CD4-positive, alpha-beta T cell (primary cell): ENCODE measurements around the gene MPDU1. TPM values are rescaled to one million over a fixed set of nuclear protein-coding genes. Genes with fewer than 3 reads are reported as not detected.

Source experiments
- ATAC-seq: fragments of 200-7000 bp; cut with Tn5 transposase; one replicate; pipeline ENCODE4 v1.10.0; 2022; ENCODE audit warnings: mild to moderate bottlenecking; ENCODE audit not compliant: poor library complexity
- CTCF ChIA-PET: fragments of 350-600 bp; sonication (Branson Sonifier 250); formaldehyde crosslinking; loops from one replicate; lab custom pipeline; 2021; ENCODE audit warnings: antibody characterized with exemption, inconsistent platforms; lab: Charles Lee
- POLR2A ChIA-PET: fragments of 350-600 bp; sonication (Branson Sonifier 250); formaldehyde crosslinking; loops from one replicate; lab custom pipeline; 2021; ENCODE audit warnings: antibody characterized with exemption, inconsistent platforms; lab: Charles Lee
- DNase-seq, 14 experiments: peaks; one replicate each; pipeline ENCODE4 v3.0.0-alpha.2; 2013 to 2020; ENCODE audit warnings: mixed read lengths in 2 of 14
- H3K27ac ChIP-seq, 2 donors: one replicate each; pipeline versions ENCODE4 v1.5.1 to v1.7.0; 2013; ENCODE audit warnings: low read length in 2 of 2, low read depth in 1 of 2, mild to moderate bottlenecking in 1 of 2
- H3K27me3 ChIP-seq, 2 experiments: 1 replicate in 1 of 2; 2 replicates in 1 of 2; pipeline versions ENCODE4 v1.6.1 to v1.7.0; 2013; ENCODE audit warnings: low read length in 2 of 2, control low read depth in 1 of 2, mild to moderate bottlenecking in 1 of 2, moderate library complexity in 1 of 2; ENCODE audit not compliant: insufficient read depth in 2 of 2, control insufficient read depth in 1 of 2
- H3K36me3 ChIP-seq: one replicate; pipeline ENCODE4 v1.6.1; 2013; ENCODE audit warnings: low read length, control low read depth; ENCODE audit not compliant: insufficient read depth
- H3K4me1 ChIP-seq: one replicate; pipeline ENCODE4 v1.6.1; 2013; ENCODE audit warnings: low read length, control low read depth; ENCODE audit not compliant: insufficient read depth
- H3K4me3 ChIP-seq: one replicate; pipeline ENCODE4 v1.5.1; 2013; ENCODE audit warnings: mild to moderate bottlenecking, low read length, moderate library complexity
- H3K9me3 ChIP-seq, 2 experiments: 1 replicate in 1 of 2; 2 replicates in 1 of 2; pipeline versions ENCODE4 v1.6.1 to v1.7.0; 2013; ENCODE audit warnings: low read length in 2 of 2, mild to moderate bottlenecking in 2 of 2, control low read depth in 1 of 2, moderate library complexity in 1 of 2; ENCODE audit not compliant: control insufficient read depth in 1 of 2, insufficient read depth in 1 of 2
- H3K27ac Mint-ChIP-seq: one replicate; pipeline ENCODE4 v1.8.0; 2020; ENCODE audit warnings: mixed read lengths
- H3K27me3 Mint-ChIP-seq: one replicate; pipeline ENCODE4 v1.8.0; 2021; ENCODE audit warnings: mixed read lengths
- H3K36me3 Mint-ChIP-seq: one replicate; pipeline ENCODE4 v1.8.0; 2021; ENCODE audit warnings: low read depth, mixed read lengths
- H3K4me1 Mint-ChIP-seq: one replicate; pipeline ENCODE4 v1.8.0; 2021; ENCODE audit warnings: low read depth, mixed read lengths
- H3K4me3 Mint-ChIP-seq: one replicate; pipeline ENCODE4 v1.8.0; 2020; ENCODE audit warnings: mild to moderate bottlenecking, mixed read lengths
- H3K9me3 Mint-ChIP-seq: one replicate; pipeline ENCODE4 v1.8.0; 2020; ENCODE audit warnings: mixed read lengths
- intact Hi-C, 2 experiments: fragments of 100-400 bp; cut with DNase I in 1 of 2; cut with micrococcal nuclease in 1 of 2; formaldehyde crosslinking; loops; one replicate each; pipeline versions ENCODE4 v1.15.1 to v1.9.0; 2023 to 2025; cut with DNase I, micrococcal nuclease
- total RNA-seq, 174 experiments: library from RNA in 2 of 174; stranded (reverse) in 2 of 174; gene quantifications; one replicate each; pipeline ENCODE4 v1.2.3 and lab custom pipeline; 2021 to 2026
- TF ChIP-seq, protein P1 (sequence below): fragments of 200-600 bp; IDR thresholded peaks from one replicate; pipeline ENCODE4 v1.8.0; 2022; ENCODE audit warnings: antibody characterized with exemption, mild to moderate bottlenecking

The MPDU1 gene
- total RNA-seq, 2 experiments from 2014 or later = 12.0 to 12.9 TPM

DNA sequence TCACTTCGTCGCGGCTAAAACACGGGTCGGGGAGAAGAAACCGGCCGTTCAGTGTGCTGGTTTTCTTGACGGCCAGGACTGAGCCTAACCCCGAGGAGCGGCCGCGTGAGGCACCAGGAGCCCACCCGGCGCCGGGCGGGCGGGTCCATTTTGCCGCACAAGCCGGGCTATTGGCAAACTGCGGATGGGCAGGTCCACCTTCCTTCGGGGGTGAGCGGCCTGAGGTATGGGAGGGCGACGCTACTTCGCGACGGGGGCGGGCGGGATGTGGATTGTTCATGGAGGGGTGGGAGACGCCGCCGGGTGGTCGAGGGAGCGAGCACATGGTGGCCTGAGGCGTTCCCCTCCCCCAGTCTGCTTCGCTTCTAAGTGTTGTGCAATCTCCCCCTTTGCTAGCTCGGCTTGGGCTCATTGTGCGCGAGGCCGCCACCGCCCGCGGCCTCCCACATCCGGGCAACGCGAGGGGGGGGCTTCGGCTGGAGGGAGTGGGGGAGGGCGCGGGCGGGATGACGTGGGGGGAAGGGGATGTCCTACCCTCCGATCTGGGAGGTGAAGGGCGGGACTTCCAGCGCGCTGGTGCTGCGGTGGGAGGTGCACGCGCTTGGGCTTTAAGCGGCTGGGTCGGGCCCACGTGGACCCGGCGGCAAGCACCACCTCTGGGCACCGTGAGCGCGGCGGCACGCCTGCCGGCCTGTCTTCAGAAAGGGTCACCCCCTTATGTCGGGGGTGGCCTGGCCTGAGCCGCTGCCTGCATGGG lies 10.2 kb upstream of the MPDU1 start:
- Histone ChIP-seq H3K36me3 (peaks cover 72% of the 10 kb centered on the region), H3K9me3 (no peaks in the 10 kb centered on the region), H3K27me3 (no peaks in the 10 kb centered on the region), H3K4me1 (peaks cover 56% of the 10 kb centered on the region), H3K4me3 (peak overlapping the region; percentile 100), H3K27ac (peak overlapping the region; percentile 96 to 98)
- H3K36me3 Mint-ChIP-seq = peaks cover 86% of the 10 kb centered on the region
- H3K9me3 Mint-ChIP-seq = no peaks in the 10 kb centered on the region
- peaks cover 3% of the 10 kb centered on the region for H3K27me3 Mint-ChIP-seq
- H3K4me1 Mint-ChIP-seq = peaks cover 59% of the 10 kb centered on the region
- ATAC-seq (peak; percentile 47), DNase-seq (peak; percentile 85 to 97 (median 90))
- CTCF ChIA-PET = interaction anchor here (1.2 to 2.4 kb wide), 4 partner anchors 13 to 115 kb away, joined by 4 to 15 read pairs (median 8); partner anchors contain the start of genes FXR2 and WRAP53
- POLR2A ChIA-PET = interaction anchor here (0.6 to 7.0 kb wide), 21 partner anchors 9 to 538 kb away, joined by 3 to 143 read pairs (median 4); partner anchors contain the start of genes CTDNEP1, DVL2, FXR2 and MPDU1
- H3K27ac Mint-ChIP-seq = peak overlapping the region; percentile 99
- intact Hi-C loops = loop anchor here (1.0 to 5.0 kb wide), 7 partner anchors 10 to 334 kb away; partner anchors contain the start of genes FXR2 (in 2 of the 2), EIF5A (in 1 of the 2), MPDU1 (in 1 of the 2) and PHF23 (in 1 of the 2)
- TF ChIP-seq, protein P1, sequence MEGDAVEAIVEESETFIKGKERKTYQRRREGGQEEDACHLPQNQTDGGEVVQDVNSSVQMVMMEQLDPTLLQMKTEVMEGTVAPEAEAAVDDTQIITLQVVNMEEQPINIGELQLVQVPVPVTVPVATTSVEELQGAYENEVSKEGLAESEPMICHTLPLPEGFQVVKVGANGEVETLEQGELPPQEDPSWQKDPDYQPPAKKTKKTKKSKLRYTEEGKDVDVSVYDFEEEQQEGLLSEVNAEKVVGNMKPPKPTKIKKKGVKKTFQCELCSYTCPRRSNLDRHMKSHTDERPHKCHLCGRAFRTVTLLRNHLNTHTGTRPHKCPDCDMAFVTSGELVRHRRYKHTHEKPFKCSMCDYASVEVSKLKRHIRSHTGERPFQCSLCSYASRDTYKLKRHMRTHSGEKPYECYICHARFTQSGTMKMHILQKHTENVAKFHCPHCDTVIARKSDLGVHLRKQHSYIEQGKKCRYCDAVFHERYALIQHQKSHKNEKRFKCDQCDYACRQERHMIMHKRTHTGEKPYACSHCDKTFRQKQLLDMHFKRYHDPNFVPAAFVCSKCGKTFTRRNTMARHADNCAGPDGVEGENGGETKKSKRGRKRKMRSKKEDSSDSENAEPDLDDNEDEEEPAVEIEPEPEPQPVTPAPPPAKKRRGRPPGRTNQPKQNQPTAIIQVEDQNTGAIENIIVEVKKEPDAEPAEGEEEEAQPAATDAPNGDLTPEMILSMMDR = no peak
- H3K4me3 Mint-ChIP-seq = peak overlapping the region; percentile 99

DNA sequence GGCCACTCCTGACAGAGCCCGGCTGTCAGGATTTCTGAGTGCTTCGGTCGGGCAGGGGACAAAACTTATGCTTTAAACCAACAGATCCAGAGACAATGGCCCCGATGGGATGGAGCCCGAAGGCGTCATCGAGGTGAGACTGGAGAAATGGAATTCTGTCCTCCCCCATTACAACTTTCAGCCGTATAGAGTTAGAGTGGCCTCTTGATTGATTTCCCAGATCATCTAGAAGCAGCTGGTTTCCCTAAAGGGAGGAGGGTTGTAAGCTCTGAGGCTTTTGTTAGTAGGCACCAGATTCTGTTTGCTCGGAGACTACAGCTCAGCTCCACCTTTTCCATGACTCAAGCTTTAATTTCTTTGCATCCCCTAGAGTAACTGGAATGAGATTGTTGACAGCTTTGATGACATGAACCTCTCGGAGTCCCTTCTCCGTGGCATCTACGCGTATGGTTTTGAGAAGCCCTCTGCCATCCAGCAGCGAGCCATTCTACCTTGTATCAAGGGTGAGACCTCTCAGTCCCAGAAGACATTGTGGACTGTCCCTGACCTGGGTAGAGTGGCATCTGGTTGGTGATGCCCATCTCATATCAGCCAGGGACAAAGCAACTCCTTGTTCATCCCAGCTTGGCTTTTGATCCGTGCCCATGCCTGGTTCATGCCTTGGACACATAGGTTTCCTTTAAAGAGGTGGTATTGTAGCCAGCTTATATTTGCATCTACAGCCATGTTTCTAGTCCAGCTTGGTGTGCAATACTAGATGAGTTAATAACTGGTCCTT lies 9.3 kb upstream of the MPDU1 start:
- ATAC-seq (no peak), DNase-seq (no peak)
- Histone ChIP-seq H3K4me1 (peaks cover 65% of the 10 kb centered on the region), H3K27me3 (no peaks in the 10 kb centered on the region), H3K27ac (peak overlapping the region; percentile 77 to 96), H3K9me3 (no peaks in the 10 kb centered on the region), H3K4me3 (peak overlapping the region; percentile 100), H3K36me3 (peaks cover 76% of the 10 kb centered on the region)
- CTCF ChIA-PET = interaction anchor here (0.9 to 2.4 kb wide), 4 partner anchors 14 to 137 kb away, joined by 3 to 15 read pairs (median 8); partner anchors contain the start of gene WRAP53
- Mint-ChIP-seq H3K36me3 (peaks cover 89% of the 10 kb centered on the region), H3K4me1 (peaks cover 65% of the 10 kb centered on the region), H3K9me3 (no peaks in the 10 kb centered on the region), H3K27me3 (peaks cover 3% of the 10 kb centered on the region), H3K4me3 (peak overlapping the region; percentile 99), H3K27ac (peak overlapping the region; percentile 99)
- TF ChIP-seq, protein P1 = no peak
- POLR2A ChIA-PET = interaction anchor here (0.6 to 7.0 kb wide), 20 partner anchors 8 to 539 kb away, joined by 3 to 143 read pairs (median 4); partner anchors contain the start of genes CTDNEP1, DVL2, FXR2 and MPDU1
- intact Hi-C loops = loop anchor here (1.0 to 5.0 kb wide), 2 partner anchors 9 to 268 kb away; partner anchors contain the start of gene MPDU1 (in 1 of the 2)

DNA sequence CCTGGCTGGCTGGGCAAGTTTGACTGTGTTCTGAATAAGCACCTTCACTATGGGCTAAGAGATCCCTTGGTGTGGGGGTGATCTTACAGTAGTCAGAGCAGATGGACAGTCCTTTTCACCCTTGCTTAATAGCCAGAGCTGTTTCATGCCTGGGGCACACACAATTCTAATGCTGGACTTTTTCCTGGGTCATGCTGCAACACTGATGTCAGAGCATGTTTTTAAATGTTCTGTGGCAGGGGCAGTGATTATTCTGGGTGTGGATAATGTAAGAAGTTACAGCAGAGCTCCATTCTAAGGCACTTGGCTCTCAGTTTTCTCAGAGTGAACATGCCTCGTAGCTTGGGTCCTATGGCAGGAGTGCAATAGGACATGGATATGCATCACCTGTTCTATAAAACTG lies 8.2 kb upstream of the MPDU1 start:
- DNase-seq (no peak), ATAC-seq (no peak)
- Mint-ChIP-seq H3K27me3 (peaks cover 3% of the 10 kb centered on the region), H3K4me3 (peak overlapping the region; percentile 99), H3K27ac (peak overlapping the region; percentile 99), H3K36me3 (peaks cover 87% of the 10 kb centered on the region), H3K9me3 (no peaks in the 10 kb centered on the region), H3K4me1 (peaks cover 77% of the 10 kb centered on the region)
- TF ChIP-seq, protein P1 = no peak
- ChIA-PET CTCF (interaction anchor here (2.3 kb wide), 2 partner anchors 14 to 113 kb away, joined by 8 to 15 read pairs; partner anchors contain the start of gene WRAP53), POLR2A (interaction anchor here (0.5 to 7.0 kb wide), 9 partner anchors 9 to 139 kb away, joined by 3 to 143 read pairs (median 5); partner anchors contain the start of genes FXR2, MPDU1, SENP3 and TP53)
- Histone ChIP-seq H3K9me3 (no peaks in the 10 kb centered on the region), H3K4me3 (no peak overlapping the region), H3K27me3 (no peaks in the 10 kb centered on the region), H3K27ac (peak overlapping the region in 1 of 2 donors; percentile 38), H3K36me3 (peaks cover 67% of the 10 kb centered on the region), H3K4me1 (peaks cover 73% of the 10 kb centered on the region)
- intact Hi-C loops = no loop called here
